Measurements from ENCODE around the gene NRP1.

Gene NRP1

GRCh38 chr10:33201971-33202370 lies 132.5 kb downstream of the NRP1 start:
- POLR2A ChIA-PET = no interaction called here
- H3K4me3 ChIP-seq (ENCODE audit: low read depth, low read length) = no peak overlapping the region
- TF ChIP-seq CTCF (IDR thresholded peaks at IDR 0.05; ENCODE audit: insufficient read depth, low read length, missing control alignments) = no peak
- CTCF ChIA-PET = interaction anchor here (1.4 to 2.8 kb wide), 3 partner anchors 9 to 126 kb away, joined by 4 to 24 read pairs (median 5); no protein-coding TSS in a partner anchor
- DNase-seq (ENCODE audit: low read depth, low spot score) = no peak

- no peak for DNase-seq (ENCODE audit: low read depth, low spot score)
- CTCF ChIA-PET = interaction anchor here (1.4 to 2.8 kb wide), 3 partner anchors 9 to 127 kb away, joined by 4 to 24 read pairs (median 5); no protein-coding TSS in a partner anchor
- no peak for TF ChIP-seq CTCF (IDR thresholded peaks at IDR 0.05; ENCODE audit: insufficient read depth, low read length, missing control alignments)
- no peak overlapping the region for H3K4me3 ChIP-seq (ENCODE audit: low read depth, low read length)
- POLR2A ChIA-PET = no interaction called here
Observed at GRCh38 chr10:33201056-33201780, 133.2 kb downstream of the NRP1 start.

- ChIA-PET CTCF (no interaction called here), POLR2A (no interaction called here)
- no peak for DNase-seq (ENCODE audit: low read depth, low spot score)
- no peak overlapping the region for H3K4me3 ChIP-seq (ENCODE audit: low read depth, low read length)
- TF ChIP-seq CTCF (IDR thresholded peaks at IDR 0.05; ENCODE audit: insufficient read depth, low read length, missing control alignments) = no peak
Observed at GRCh38 chr10:33199731-33200232, 134.7 kb downstream of the NRP1 start.

GRCh38 chr10:33198610-33199009 lies 135.9 kb downstream of the NRP1 start:
- ChIA-PET POLR2A (no interaction called here), CTCF (no interaction called here)
- no peak for DNase-seq (ENCODE audit: low read depth, low spot score)
- no peak overlapping the region for H3K4me3 ChIP-seq (ENCODE audit: low read depth, low read length)
- no peak for TF ChIP-seq CTCF (IDR thresholded peaks at IDR 0.05; ENCODE audit: insufficient read depth, low read length, missing control alignments)

- no peak for TF ChIP-seq CTCF (IDR thresholded peaks at IDR 0.05; ENCODE audit: insufficient read depth, low read length, missing control alignments)
- no peak overlapping the region; the same call in 1 of the 2 replicates for H3K4me3 ChIP-seq (ENCODE audit: low read depth, low read length)
- ChIA-PET CTCF (interaction anchor here (1.2 kb wide), 1 partner anchor 187 kb away, joined by 4 read pairs; no protein-coding TSS in a partner anchor), POLR2A (interaction anchor here (0.6 kb wide), 1 partner anchor 914 kb away, joined by 3 read pairs; no protein-coding TSS in a partner anchor)
- no peak for DNase-seq (ENCODE audit: low read depth, low spot score)
Observed at GRCh38 chr10:33196710-33197491, 137.6 kb downstream of the NRP1 start.

DNA sequence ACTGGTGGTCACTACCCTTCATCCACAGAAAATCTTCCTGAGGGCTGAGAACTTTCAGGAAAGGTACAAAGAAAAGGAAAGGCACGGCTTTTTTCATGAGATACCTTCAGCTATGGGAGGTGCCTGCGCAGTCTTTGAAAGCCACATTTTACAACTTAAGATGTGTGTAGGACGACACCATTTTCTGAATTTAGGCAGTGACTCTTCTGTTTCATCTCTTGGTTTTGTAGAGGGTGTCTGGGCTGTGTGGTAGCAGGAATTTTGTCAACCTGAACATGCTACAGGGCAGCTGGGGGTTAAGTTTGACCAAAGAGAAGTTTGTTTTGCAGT lies 138.1 kb downstream of the NRP1 start:
- ChIA-PET CTCF (interaction anchor here (1.2 kb wide), 1 partner anchor 186 kb away, joined by 4 read pairs; no protein-coding TSS in a partner anchor), POLR2A (interaction anchor here (0.6 kb wide), 1 partner anchor 221 kb away, joined by 3 read pairs; no protein-coding TSS in a partner anchor)
- DNase-seq (ENCODE audit: low read depth, low spot score) = no peak
- no peak overlapping the region for H3K4me3 ChIP-seq (ENCODE audit: low read depth, low read length)
- TF ChIP-seq CTCF (IDR thresholded peaks at IDR 0.05; ENCODE audit: insufficient read depth, low read length, missing control alignments) = no peak
